ENCODE results near the gene MUC20.

DNA sequence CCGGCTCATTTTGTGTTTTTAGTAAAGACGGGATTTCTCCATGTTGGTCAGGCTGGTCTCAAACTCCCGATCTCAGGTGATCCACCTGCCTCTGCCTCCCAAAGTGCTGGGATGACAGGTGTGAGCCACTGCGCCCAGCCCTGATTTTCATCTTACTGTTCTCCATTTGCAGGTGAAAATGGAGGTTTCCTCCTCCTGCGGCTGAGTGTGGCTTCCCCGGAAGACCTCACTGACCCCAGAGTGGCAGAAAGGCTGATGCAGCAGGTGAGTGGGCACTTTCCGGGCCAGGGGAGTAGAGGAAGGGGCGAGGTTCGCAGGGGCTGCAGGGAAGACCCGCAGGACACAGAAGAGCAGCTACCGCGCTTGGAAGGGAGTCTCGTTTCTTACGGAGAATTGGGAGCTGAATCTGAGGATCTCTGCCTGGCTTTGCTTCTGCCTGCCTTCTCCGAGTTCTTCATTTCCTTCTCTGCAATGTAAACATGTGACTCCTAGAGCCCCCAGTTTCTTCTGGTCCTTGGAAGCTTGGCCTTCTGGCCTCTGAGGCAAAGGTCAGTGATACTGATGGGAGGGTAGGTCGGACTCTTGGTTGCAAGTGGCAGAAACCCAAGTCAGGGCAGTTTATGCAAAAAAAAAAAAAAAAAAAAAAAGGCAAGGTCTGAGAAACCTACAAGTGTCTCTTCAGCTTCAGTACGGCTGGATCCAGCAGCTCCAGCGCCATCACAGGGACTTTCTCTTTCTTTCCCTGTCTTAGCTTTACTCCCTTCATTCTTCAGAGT is 8.9 kb downstream of the MUC20 start:
- TF ChIP-seq EZH2 (IDR thresholded peaks at IDR 0.05; ENCODE audit: insufficient read depth, poor library complexity, severe bottlenecking) (no peak), EZH2phosphoT487 (IDR thresholded peaks at IDR 0.05; ENCODE audit: insufficient read depth, low read depth) (no peak)
